GM18907 (cell line): ENCODE data around the gene PRSS12.

Source experiments
- ATAC-seq: cut with Tn5 transposase; IDR thresholded peaks from one replicate; pipeline ENCODE4 v1.9.1; 2021; ENCODE audit warnings: mild to moderate bottlenecking, moderate library complexity; ENCODE audit not compliant: unreplicated experiment

PRSS12 gene

DNA sequence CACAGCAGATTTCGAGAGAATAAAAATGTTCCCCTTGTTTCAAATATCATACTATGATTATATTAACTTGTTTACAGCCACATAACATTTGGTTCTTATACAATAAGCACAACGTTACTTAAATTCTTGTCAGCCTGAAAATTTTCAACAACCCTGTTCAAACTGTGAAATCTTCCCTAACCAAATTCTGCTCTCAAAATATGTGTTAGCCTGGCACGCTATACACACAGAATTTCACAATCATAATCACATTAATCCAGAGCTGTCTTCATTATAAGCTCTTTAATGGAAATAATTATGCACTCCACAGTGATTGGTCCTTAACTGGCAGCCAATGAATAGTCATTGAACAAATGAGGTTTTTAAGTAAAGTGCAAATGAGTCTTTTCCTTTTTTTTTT is 7.3 kb upstream of the PRSS12 start:
- ATAC-seq = no peak

- ATAC-seq = no peak
Measured at GRCh38 chr4:118357601-118358000, 4.8 kb upstream of the PRSS12 start.

DNA sequence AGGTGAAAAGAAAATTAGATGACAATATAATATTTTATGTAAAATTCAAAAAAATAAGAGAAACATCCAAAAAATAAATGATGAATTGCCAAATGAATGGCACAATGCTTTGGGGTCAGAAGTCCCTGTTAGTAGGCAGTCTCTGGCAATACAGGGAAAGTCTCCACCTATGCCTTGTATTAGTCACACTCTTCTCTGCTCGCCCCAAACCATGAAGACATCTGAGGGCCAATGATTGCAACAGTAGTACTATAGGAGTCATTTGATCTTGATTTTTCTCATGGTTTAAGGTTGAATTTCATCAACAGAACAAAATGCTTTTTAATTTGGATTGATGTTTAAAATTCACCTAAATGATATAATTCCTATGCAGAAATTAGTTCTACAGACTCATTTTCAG is 3.9 kb upstream of the PRSS12 start:
- ATAC-seq = no peak

DNA sequence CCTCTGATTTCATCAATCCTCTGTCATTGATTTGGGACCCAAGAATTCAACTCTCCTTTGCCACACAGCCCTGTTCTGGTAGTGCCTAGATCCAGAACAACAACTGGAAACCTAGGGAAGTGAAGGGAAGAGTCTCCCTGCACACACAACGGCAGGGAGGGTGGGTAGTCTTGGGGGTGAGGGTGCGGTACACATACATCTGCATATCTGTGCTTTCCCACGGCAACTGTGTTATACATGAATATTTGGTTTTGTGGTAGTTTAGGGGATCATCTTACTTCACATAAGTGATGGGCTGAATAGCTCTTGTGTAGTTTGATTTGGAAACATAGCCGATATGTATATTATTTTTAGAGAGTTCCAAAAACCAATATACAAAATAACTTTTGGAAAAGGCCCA is 3.3 kb upstream of the PRSS12 start:
- no peak for ATAC-seq

DNA sequence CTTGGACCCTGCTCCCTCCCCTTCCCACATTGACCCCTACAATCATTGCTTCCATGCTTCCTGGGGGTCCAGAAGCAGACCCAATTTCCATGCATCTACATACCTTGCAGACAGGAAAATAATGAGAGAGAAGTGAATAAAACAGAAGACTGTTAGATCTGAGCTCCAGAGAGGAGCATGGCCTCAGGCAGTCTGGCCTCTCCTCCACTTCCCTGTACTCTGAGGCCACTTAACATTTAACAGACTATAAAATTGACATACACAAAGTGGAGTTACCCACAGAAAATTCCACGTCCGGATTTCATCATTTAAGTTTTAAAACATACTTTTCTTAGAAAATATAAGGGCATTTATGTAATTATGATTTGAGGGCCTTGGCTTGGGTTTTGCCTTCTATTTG is 2.1 kb upstream of the PRSS12 start:
- ATAC-seq = no peak

GRCh38 chr4:118353534-118354030 is 779 bp upstream of the PRSS12 start:
- no peak for ATAC-seq

DNA sequence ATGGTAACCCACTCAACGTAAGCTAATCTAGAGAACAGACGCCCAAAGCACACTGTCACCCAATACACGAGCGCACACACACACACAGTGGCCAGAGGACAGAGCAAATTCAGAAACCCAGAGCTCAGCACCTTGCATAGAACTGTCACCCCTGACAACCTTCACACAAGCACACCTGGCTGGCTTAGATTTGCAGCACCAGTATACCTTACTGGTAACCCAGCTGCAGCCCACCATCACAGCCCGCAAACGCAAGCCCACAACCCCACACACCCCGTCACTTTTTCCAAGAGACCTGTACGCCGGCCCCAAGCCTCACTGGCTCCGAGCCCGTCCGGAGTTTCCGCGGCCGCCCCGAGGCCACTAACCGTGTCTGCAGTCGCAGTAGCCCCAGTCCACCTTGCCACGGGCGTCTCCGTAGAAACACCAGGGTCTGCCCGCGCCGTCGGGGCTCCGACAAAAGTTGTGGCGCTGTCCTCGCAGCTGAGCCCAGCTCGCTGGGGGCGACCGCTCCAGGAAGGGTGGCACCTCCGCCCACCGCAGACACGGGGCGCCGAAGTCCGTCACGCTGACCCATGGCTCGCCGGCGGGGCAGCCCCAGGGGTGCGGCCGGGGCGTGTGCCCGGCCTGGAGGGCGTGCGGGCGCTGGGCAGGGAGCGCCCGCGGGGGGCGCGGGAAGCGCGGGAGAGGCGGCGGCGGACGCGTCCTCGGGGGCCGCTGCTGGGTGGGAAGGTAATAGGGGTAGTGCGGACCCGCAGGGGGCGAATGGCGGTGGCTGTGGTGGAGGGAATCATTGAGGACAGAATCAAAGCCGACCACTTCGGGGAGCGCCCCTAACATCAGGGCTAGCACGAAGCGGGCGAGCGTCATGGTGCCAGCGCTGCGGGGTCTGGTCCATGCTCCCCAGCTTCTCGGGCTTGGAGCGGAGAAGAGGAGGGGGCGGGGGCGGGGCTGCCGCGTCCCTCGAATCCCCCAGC is 664 bp downstream of the PRSS12 start:
- ATAC-seq = peak; percentile 39

DNA sequence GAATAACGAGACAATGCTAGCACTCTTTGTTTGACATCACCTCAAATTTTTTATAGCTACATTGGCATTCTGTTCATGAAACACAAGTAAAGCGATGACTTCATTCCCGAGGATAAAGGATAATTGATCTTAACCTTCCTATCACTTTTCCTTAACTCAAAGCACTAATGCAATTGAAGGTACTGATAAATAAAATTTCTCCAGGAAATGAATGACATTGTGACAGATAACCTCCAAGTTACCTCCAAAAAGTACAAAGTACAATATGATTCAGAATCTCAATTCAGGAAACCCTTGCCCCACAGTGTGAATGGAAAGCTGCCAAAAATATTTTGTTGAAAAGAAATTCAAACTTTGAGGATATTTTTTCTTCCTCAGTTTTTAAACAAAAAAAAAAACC is 1.8 kb downstream of the PRSS12 start:
- no peak for ATAC-seq

- ATAC-seq = no peak
Measured at GRCh38 chr4:118348886-118349285, 3.9 kb downstream of the PRSS12 start.

DNA sequence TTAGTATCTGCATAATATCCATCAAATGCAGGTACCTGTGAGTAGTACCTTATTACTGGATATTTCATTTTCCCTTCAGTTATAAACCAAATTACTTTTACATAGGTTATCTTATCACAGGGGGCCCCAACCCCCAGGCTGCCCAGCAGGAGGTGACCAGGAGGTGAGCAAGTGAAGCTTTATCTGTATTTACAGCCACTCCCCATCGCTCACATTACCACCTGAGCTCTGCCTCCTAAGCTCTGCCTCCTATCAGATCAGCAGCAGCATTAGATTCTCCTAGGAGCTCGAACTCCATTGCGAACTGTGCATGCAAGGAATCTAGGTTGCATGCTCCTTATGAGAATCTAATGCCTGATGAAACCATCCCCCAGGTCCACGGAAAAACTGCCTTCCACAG is 6.3 kb downstream of the PRSS12 start:
- no peak for ATAC-seq

- no peak for ATAC-seq
Measured at GRCh38 chr4:118345813-118346212, 7.0 kb downstream of the PRSS12 start.

DNA sequence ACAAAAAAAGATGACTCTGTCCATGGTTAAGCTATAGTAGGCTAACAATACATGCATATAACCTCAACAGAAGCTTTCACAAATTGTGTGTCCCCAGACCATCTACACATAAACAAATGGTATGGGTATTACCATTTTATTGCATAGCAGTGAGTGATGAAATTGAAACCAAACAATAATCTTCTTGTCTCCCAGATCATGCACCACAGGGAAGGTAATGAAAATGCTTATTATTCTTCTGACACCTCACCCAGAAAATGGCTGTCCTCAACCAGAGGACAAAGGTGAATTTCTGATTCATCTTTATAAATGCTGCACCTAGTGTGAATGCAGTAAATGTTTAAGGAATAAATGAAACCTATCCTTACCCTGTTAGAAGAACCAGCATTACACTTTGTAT is 8.0 kb downstream of the PRSS12 start:
- ATAC-seq = no peak

GRCh38 chr4:118343501-118343900 is 9.3 kb downstream of the PRSS12 start:
- no peak for ATAC-seq

DNA sequence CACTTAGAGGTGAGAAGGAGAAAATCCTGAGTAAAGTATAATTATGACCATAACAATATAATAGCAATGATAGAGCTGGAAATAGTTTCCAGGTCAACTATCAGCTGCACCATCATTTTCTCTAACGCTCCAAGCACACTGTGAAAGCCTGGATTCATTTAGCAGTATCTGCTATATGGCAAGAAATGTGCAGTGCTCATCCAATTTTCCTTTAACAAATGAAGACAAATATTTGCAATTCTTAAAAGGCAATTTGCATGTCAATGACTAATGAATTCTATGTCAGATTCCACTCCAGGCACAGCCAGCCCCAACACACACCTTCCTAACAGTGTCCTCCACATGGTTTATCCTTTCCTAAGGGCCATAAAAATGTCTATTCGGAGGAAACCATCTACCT is 12.7 kb downstream of the PRSS12 start:
- no peak for ATAC-seq

DNA sequence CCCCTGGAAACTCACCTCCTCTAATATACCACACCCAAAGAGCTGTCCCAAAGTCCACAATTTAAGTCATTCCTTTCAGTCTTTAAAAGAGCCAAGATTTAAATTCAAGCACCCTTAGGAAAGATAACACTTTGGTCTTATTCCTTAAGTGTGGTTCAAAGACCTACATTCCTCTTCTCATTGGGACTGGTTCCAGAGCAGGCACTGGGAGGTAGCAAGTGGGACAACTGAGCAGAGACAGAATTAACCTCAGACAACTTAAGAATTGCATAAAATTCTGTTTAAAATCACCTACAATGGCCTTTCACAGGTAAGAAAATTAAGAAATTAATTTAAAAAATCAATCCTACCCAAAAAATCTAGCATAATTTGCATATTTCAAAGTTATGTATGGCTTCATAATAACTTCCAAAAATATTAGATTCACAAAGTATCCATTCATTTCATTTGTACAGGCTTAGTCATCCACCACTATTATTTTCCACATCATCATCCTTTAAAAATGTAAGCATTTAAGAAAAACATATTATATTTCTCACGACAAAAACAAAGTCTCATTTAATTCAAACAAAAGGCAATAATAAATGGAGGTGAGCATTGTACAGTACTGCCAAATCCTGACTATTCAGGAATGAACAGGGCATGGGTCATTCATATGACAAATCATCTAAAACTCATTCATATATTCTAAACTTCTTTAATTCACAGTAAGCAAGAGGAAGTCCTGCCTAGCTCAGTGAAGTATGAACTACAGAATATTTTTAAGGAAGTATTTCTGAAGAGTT is 13.6 kb downstream of the PRSS12 start:
- ATAC-seq = no peak

DNA sequence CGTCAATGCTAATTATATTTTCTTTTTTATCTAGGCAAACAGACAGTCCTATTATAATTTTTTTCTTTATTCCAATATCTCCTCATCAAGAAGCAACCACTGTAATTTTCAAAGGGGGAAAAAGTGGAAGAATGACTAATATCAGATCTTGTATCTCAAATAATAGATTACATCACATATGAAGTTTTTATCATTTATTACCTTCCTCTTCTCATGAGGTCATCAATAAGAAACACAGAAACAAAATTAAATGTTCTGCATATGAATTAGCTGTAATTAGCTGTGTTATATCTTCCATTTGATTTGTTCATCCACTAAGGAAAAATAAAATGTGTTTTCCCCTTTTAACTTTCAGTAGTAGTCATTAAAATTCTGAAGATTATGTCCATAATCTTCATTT is 14.3 kb downstream of the PRSS12 start:
- ATAC-seq = no peak

- no peak for ATAC-seq
Measured at GRCh38 chr4:118337954-118338353, 14.8 kb downstream of the PRSS12 start.

- ATAC-seq = no peak
Measured at GRCh38 chr4:118335774-118336173, 17.0 kb downstream of the PRSS12 start.

DNA sequence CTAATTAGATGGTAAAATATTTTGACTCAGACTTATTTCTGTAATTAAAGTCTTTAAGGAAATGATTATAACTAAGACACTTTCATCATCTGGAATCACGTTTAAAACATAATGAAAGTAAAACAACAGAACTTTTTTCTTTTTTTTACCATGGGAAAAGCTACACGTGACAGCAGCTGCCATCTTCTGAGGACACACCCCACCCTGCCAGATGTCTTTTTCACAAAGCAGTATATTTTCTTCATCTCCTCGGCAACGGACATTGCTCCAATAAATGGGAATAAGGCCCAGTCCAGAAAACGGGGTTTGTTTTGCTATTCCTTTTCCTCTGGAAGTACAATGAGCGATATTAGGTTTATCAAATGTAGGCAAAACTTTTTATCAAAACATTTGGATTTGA is 17.5 kb downstream of the PRSS12 start:
- no peak for ATAC-seq

GRCh38 chr4:118331352-118331751 is 21.5 kb downstream of the PRSS12 start:
- no peak for ATAC-seq

GRCh38 chr4:118329849-118330248 is 23.0 kb downstream of the PRSS12 start:
- ATAC-seq = no peak
